KMS-11 (cell line): ENCODE measurements around the gene TENM4.

ENCODE experiments used
- H2AFZ ChIP-seq: fragments of 200-600 bp; sonication (generic); 2 replicates; pipeline ENCODE4 v1.6.1; 2016; ENCODE audit warnings: antibody characterized with exemption, mixed run types, low read depth
- H3K27ac ChIP-seq: fragments of 200-600 bp; sonication (generic); 2 replicates; pipeline ENCODE4 v1.6.1; 2016; ENCODE audit warnings: mild to moderate bottlenecking, mixed run types
- H3K27me3 ChIP-seq: fragments of 200-600 bp; sonication (generic); 2 replicates; pipeline ENCODE4 v1.6.1; 2017; ENCODE audit warnings: mild to moderate bottlenecking, low read depth, mixed run types, moderate library complexity; ENCODE audit not compliant: insufficient read depth
- H3K36me3 ChIP-seq: fragments of 200-600 bp; sonication (generic); 2 replicates; pipeline ENCODE4 v1.6.1; 2017; ENCODE audit warnings: mild to moderate bottlenecking, mixed run types; ENCODE audit not compliant: insufficient read depth
- H3K4me1 ChIP-seq: fragments of 200-600 bp; sonication (generic); 2 replicates; pipeline ENCODE4 v1.6.1; 2016; ENCODE audit warnings: mild to moderate bottlenecking, low read depth, mixed run types; ENCODE audit not compliant: poor library complexity, severe bottlenecking
- H3K4me2 ChIP-seq: fragments of 200-600 bp; sonication (generic); 2 replicates; pipeline ENCODE4 v1.7.0; 2016; ENCODE audit warnings: mild to moderate bottlenecking, mixed run types
- H3K4me3 ChIP-seq: fragments of 200-600 bp; sonication (generic); IDR thresholded peaks from 2 replicates; pipeline ENCODE4 v1.6.1; 2017; ENCODE audit warnings: low read depth, low read length, mixed read lengths; ENCODE audit not compliant: insufficient read depth
- H3K79me2 ChIP-seq: fragments of 200-600 bp; sonication (generic); 2 replicates; pipeline ENCODE4 v1.6.1; 2016; ENCODE audit warnings: low read depth, mixed run types; ENCODE audit not compliant: insufficient read depth
- H3K9ac ChIP-seq: fragments of 200-600 bp; sonication (generic); 2 replicates; pipeline ENCODE4 v1.6.1; 2016; ENCODE audit warnings: mild to moderate bottlenecking, mixed run types
- H4K20me1 ChIP-seq: fragments of 200-600 bp; sonication (generic); 2 replicates; pipeline ENCODE4 v1.6.1; 2016; ENCODE audit warnings: mild to moderate bottlenecking, mixed run types; ENCODE audit not compliant: insufficient read depth
- TF ChIP-seq, protein P1 (sequence below): fragments of 200-600 bp; sonication (generic); conservative IDR thresholded peaks from 2 replicates; pipeline ENCODE4 v1.6.1; 2017; ENCODE audit warnings: low read depth, mild to moderate bottlenecking, antibody characterized with exemption, low read length, moderate library complexity, mixed read lengths

Gene TENM4

GRCh38 chr11:79025622-79026021 is 415.2 kb downstream of the TENM4 start:
- H3K36me3 ChIP-seq: no peaks in the 10 kb centered on the region
- no peak overlapping the region for H3K27ac ChIP-seq
- peaks cover 22% of the 10 kb centered on the region for H3K4me1 ChIP-seq
- H3K9ac ChIP-seq: no peak overlapping the region
- peaks cover 3% of the 10 kb centered on the region; the same call in 1 of the 2 replicates for H4K20me1 ChIP-seq
- H3K79me2 ChIP-seq: no peaks in the 10 kb centered on the region
- H3K4me2 ChIP-seq: no peak overlapping the region
- TF ChIP-seq, protein P1, sequence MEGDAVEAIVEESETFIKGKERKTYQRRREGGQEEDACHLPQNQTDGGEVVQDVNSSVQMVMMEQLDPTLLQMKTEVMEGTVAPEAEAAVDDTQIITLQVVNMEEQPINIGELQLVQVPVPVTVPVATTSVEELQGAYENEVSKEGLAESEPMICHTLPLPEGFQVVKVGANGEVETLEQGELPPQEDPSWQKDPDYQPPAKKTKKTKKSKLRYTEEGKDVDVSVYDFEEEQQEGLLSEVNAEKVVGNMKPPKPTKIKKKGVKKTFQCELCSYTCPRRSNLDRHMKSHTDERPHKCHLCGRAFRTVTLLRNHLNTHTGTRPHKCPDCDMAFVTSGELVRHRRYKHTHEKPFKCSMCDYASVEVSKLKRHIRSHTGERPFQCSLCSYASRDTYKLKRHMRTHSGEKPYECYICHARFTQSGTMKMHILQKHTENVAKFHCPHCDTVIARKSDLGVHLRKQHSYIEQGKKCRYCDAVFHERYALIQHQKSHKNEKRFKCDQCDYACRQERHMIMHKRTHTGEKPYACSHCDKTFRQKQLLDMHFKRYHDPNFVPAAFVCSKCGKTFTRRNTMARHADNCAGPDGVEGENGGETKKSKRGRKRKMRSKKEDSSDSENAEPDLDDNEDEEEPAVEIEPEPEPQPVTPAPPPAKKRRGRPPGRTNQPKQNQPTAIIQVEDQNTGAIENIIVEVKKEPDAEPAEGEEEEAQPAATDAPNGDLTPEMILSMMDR: no peak
- H2AFZ ChIP-seq: no peak overlapping the region
- no peak overlapping the region for H3K4me3 ChIP-seq
- H3K27me3 ChIP-seq: peaks cover 36% of the 10 kb centered on the region

DNA sequence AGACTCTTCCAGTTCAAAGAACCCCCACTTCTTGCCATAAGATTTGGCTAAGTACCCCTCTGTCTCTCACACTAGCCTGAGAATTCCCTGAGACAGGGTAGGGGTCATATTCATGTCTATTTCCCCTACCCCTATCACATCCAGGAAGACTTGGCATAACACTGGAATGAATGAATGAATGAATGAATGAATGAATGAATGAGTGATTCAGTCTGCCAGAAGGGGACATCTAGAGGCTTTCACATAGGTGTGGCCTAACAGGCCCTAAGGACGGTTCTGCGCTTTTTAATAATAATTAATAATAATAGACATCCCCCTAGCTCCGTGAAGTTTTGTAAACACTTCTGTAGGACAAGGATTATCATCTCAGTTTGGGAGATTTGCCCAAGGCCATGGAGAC is 415.7 kb downstream of the TENM4 start:
- Histone ChIP-seq H3K36me3 (no peaks in the 10 kb centered on the region), H4K20me1 (peaks cover 3% of the 10 kb centered on the region; the same call in 1 of the 2 replicates), H3K79me2 (no peaks in the 10 kb centered on the region), H3K27ac (no peak overlapping the region), H3K9ac (no peak overlapping the region), H3K4me2 (no peak overlapping the region), H3K27me3 (peaks cover 36% of the 10 kb centered on the region), H2AFZ (no peak overlapping the region), H3K4me1 (peaks cover 22% of the 10 kb centered on the region), H3K4me3 (no peak overlapping the region)
- TF ChIP-seq, protein P1: no peak

- Histone ChIP-seq H3K4me1 (peaks cover 15% of the 10 kb centered on the region), H3K4me2 (no peak overlapping the region), H3K79me2 (no peaks in the 10 kb centered on the region), H3K27ac (no peak overlapping the region), H4K20me1 (peaks cover 3% of the 10 kb centered on the region; the same call in 1 of the 2 replicates), H3K36me3 (no peaks in the 10 kb centered on the region), H3K9ac (no peak overlapping the region), H3K27me3 (peaks cover 15% of the 10 kb centered on the region), H2AFZ (no peak overlapping the region), H3K4me3 (no peak overlapping the region)
- TF ChIP-seq, protein P1: no peak
Observed at GRCh38 chr11:79022265-79022664, 418.6 kb downstream of the TENM4 start.

GRCh38 chr11:79021601-79022000 is 419.2 kb downstream of the TENM4 start:
- H3K36me3 ChIP-seq: no peaks in the 10 kb centered on the region
- no peak overlapping the region for H3K4me3 ChIP-seq
- no peak overlapping the region for H3K4me2 ChIP-seq
- TF ChIP-seq, protein P1: no peak
- peaks cover under 1% of the 10 kb centered on the region; the same call in 1 of the 2 replicates for H4K20me1 ChIP-seq
- H3K27me3 ChIP-seq: peaks cover 12% of the 10 kb centered on the region
- no peak overlapping the region for H3K9ac ChIP-seq
- no peaks in the 10 kb centered on the region for H3K79me2 ChIP-seq
- H3K4me1 ChIP-seq: peaks cover 8% of the 10 kb centered on the region
- H2AFZ ChIP-seq: no peak overlapping the region
- no peak overlapping the region for H3K27ac ChIP-seq
